ENCODE results near the gene NTN3.
A peak's percentile ranks its signal among the peaks of the same experiment; 100 is the strongest.

Gene NTN3

GRCh38 chr16:2467528-2468232 is 3.4 kb upstream of the NTN3 start:
- no peak for TF ChIP-seq CTCF (IDR thresholded peaks at IDR 0.05; ENCODE audit: control insufficient read depth, extremely low read depth, insufficient read depth)
- DNase-seq (ENCODE audit: low read depth), result no peak
- peak overlapping the region; percentile 42 for H3K4me3 ChIP-seq (ENCODE audit: low read depth, low read length)

DNA sequence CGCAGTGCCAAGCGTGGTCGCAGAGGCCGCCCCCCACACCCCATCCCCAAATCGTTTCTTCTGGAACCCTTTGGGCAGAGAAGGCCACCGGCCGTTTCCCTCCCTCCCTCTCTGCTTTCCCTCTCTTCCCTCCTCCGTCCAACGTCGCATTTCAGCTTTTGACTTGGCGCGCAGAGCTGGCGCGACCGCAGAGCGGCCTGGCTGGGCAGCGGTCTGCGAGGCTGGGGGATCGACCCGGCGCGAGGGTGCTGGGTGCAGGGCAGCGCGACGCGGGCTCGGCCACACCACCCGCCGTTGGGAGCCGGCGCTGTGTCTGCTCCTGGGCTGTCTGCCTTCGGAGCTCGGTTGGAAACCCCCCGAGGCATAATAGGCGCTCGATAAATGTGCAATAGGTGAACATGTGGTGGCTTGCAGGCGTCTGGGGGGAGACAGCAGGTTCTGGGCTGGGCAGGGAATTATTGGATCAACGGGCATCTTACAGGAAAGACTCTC is 2.8 kb upstream of the NTN3 start:
- TF ChIP-seq CTCF (IDR thresholded peaks at IDR 0.05; ENCODE audit: control insufficient read depth, extremely low read depth, insufficient read depth), result no peak
- peak overlapping the region; percentile 42 for H3K4me3 ChIP-seq (ENCODE audit: low read depth, low read length)
- no peak for DNase-seq (ENCODE audit: low read depth)

GRCh38 chr16:2468725-2469398 is 2.2 kb upstream of the NTN3 start:
- no peak overlapping the region for H3K4me3 ChIP-seq (ENCODE audit: low read depth, low read length)
- DNase-seq (ENCODE audit: low read depth), result no peak
- TF ChIP-seq CTCF (IDR thresholded peaks at IDR 0.05; ENCODE audit: control insufficient read depth, extremely low read depth, insufficient read depth), result no peak

- TF ChIP-seq CTCF (IDR thresholded peaks at IDR 0.05; ENCODE audit: control insufficient read depth, extremely low read depth, insufficient read depth), result no peak
- no peak overlapping the region for H3K4me3 ChIP-seq (ENCODE audit: low read depth, low read length)
- DNase-seq (ENCODE audit: low read depth), result no peak
Measured at GRCh38 chr16:2469399-2470233, 1.5 kb upstream of the NTN3 start.

GRCh38 chr16:2470234-2470601 is 879 bp upstream of the NTN3 start:
- H3K4me3 ChIP-seq (ENCODE audit: low read depth, low read length), result no peak overlapping the region
- DNase-seq (ENCODE audit: low read depth), result no peak
- no peak for TF ChIP-seq CTCF (IDR thresholded peaks at IDR 0.05; ENCODE audit: control insufficient read depth, extremely low read depth, insufficient read depth)

- no peak for DNase-seq (ENCODE audit: low read depth)
- H3K4me3 ChIP-seq (ENCODE audit: low read depth, low read length), result no peak overlapping the region
- no peak for TF ChIP-seq CTCF (IDR thresholded peaks at IDR 0.05; ENCODE audit: control insufficient read depth, extremely low read depth, insufficient read depth)
Measured at GRCh38 chr16:2470603-2471015, 488 bp upstream of the NTN3 start.
